Esophagus muscularis mucosa (tissue), 4 donors: Measurements from ENCODE around the gene TMPRSS9. TPM values are rescaled to one million over a fixed set of nuclear protein-coding genes. Genes with fewer than 3 reads are reported as not detected.

Source experiments
- DNase-seq: peaks from one replicate; pipeline ENCODE4 v3.0.0-alpha.2; 2017; ENCODE audit errors: extremely low spot score
- H3K27ac ChIP-seq, 4 donors: fragments of 200-600 bp; sonication (generic); replicated peaks in 1 of 4; 1 replicate in 3 of 4; 2 replicates in 1 of 4; pipeline ENCODE4 v1.5.1; 2016 to 2019; ENCODE audit warnings: mild to moderate bottlenecking in 1 of 4
- H3K27me3 ChIP-seq, 4 donors: fragments of 200-600 bp; sonication (generic); one replicate each; pipeline versions ENCODE4 v1.5.1 to v1.6.0; 2016 to 2019
- H3K36me3 ChIP-seq, 4 donors: fragments of 200-600 bp; sonication (generic); one replicate each; pipeline ENCODE4 v1.5.1; 2016 to 2019
- H3K4me1 ChIP-seq, 4 donors: fragments of 200-600 bp; sonication (generic); one replicate each; pipeline ENCODE4 v1.5.1; 2016 to 2019
- H3K4me3 ChIP-seq, 4 donors: fragments of 200-600 bp; sonication (generic); 1 replicate in 2 of 4; 2 replicates in 2 of 4; pipeline ENCODE4 v1.5.1; 2016 to 2019; ENCODE audit warnings: mild to moderate bottlenecking in 4 of 4, moderate library complexity in 1 of 4
- H3K9me3 ChIP-seq, 4 donors: fragments of 200-600 bp; sonication (generic); 1 replicate in 3 of 4; 2 replicates in 1 of 4; pipeline ENCODE4 v1.5.1; 2016 to 2019
- CTCF ChIP-seq, 3 experiments: fragments of 200-600 bp in 2 of 3; fragments of 450-650 bp in 1 of 3; sonication (generic) in 2 of 3; IDR thresholded peaks; one replicate each; pipeline ENCODE4 v1.5.1; 2017 to 2019; ENCODE audit warnings: antibody characterized with exemption in 3 of 3, mild to moderate bottlenecking in 2 of 3, moderate library complexity in 1 of 3
- EP300 ChIP-seq: sonication (generic); formaldehyde crosslinking; IDR thresholded peaks from one replicate; pipeline ENCODE4 v1.6.1; 2017; ENCODE audit warnings: antibody characterized with exemption
- POLR2A ChIP-seq: fragments of 450-650 bp; IDR thresholded peaks from one replicate; pipeline ENCODE4 v1.6.1; 2017; ENCODE audit warnings: antibody characterized with exemption, moderate library complexity, mild to moderate bottlenecking, low read depth
- POLR2AphosphoS5 ChIP-seq, 2 donors: sonication (generic); formaldehyde crosslinking; IDR thresholded peaks; one replicate each; pipeline ENCODE4 v1.6.1; 2017; ENCODE audit warnings: antibody characterized with exemption in 2 of 2
- WGBS: methylation state at CpG from one replicate; pipeline ENCODE4 v1.1.5; 2018; 5-methylcytosine and 5-hydroxymethylcytosine counted together
- intact Hi-C: fragments of 100-400 bp; cut with DNase I; formaldehyde crosslinking; loops from one replicate; pipeline ENCODE4 v1.15.1; 2023
- total RNA-seq, 4 donors: library from RNA; depleted of rRNA; stranded (reverse); fragments of >200 nt; gene quantifications; one replicate each; pipeline versions ENCODE4 v1.1.0 to v1.2.1, GENCODE V29; 2016

TMPRSS9 gene
- total RNA-seq, 4 donors from 2014 or later: 0.17 TPM; not detected in 3

- no peak for DNase-seq
- H3K36me3 ChIP-seq: peaks cover 13 to 56% (median 55%) of the 10 kb centered on the region in 4 donors
- WGBS: 93% methylated on average over 18 of the region's 45 CpGs
- intact Hi-C loops: no loop called here
- H3K27me3 ChIP-seq: no peaks in the 10 kb centered on the region
- H3K9me3 ChIP-seq: no peaks in the 10 kb centered on the region
- TF ChIP-seq POLR2A: no peak
- no peak overlapping the region for H3K4me3 ChIP-seq
- no peak overlapping the region for H3K27ac ChIP-seq
- no peaks in the 10 kb centered on the region for H3K4me1 ChIP-seq
These were observed 6.7 kb upstream of the TMPRSS9 start for GRCh38 chr19:2353159-2353886.

GRCh38 chr19:2353887-2354592 lies 6.0 kb upstream of the TMPRSS9 start:
- no peak for DNase-seq
- no peaks in the 10 kb centered on the region for H3K9me3 ChIP-seq
- intact Hi-C loops: no loop called here
- H3K4me1 ChIP-seq: no peaks in the 10 kb centered on the region
- 96% methylated on average over 17 of the region's 34 CpGs for WGBS
- no peak overlapping the region for H3K4me3 ChIP-seq
- TF ChIP-seq CTCF (IDR thresholded peaks at IDR 0.05) (no peak), POLR2AphosphoS5 (IDR thresholded peaks at IDR 0.05) (no peak), POLR2A (no peak), EP300 (no peak)
- no peaks in the 10 kb centered on the region for H3K27me3 ChIP-seq
- H3K36me3 ChIP-seq: peaks cover 8 to 49% (median 48%) of the 10 kb centered on the region in 4 donors
- H3K27ac ChIP-seq: no peak overlapping the region

GRCh38 chr19:2354670-2355069 lies 5.4 kb upstream of the TMPRSS9 start:
- Histone ChIP-seq H3K27ac (no peak overlapping the region), H3K36me3 (peaks cover 8 to 49% (median 47%) of the 10 kb centered on the region in 4 donors), H3K9me3 (no peaks in the 10 kb centered on the region), H3K4me1 (no peaks in the 10 kb centered on the region), H3K4me3 (no peak overlapping the region), H3K27me3 (peaks cover 0 to 1% (median 0%) of the 10 kb centered on the region in 4 donors)
- no peak for DNase-seq
- intact Hi-C loops: no loop called here
- TF ChIP-seq CTCF (IDR thresholded peaks at IDR 0.05) (no peak), POLR2AphosphoS5 (IDR thresholded peaks at IDR 0.05) (no peak), POLR2A (no peak), EP300 (no peak)
- WGBS: 85% methylated on average over 12 of the region's 17 CpGs

GRCh38 chr19:2355168-2356035 lies 4.7 kb upstream of the TMPRSS9 start:
- no peaks in the 10 kb centered on the region for H3K9me3 ChIP-seq
- peaks cover 3 to 9% (median 5%) of the 10 kb centered on the region in 4 donors for H3K27me3 ChIP-seq
- no peak overlapping the region for H3K4me3 ChIP-seq
- H3K27ac ChIP-seq: no peak overlapping the region
- H3K36me3 ChIP-seq: peaks cover 8 to 48% (median 43%) of the 10 kb centered on the region in 4 donors
- TF ChIP-seq CTCF (IDR thresholded peaks at IDR 0.05): no peak
- TF ChIP-seq POLR2AphosphoS5 (IDR thresholded peaks at IDR 0.05): no peak
- no peak for TF ChIP-seq EP300
- TF ChIP-seq POLR2A: no peak
- no peak for DNase-seq
- H3K4me1 ChIP-seq: peaks cover 0 to 6% (median 3%) of the 10 kb centered on the region in 4 donors
- 88% methylated on average over 22 of the region's 24 CpGs for WGBS
- intact Hi-C loops: no loop called here
